VCaP (cell line): ENCODE results near the gene TBC1D4.
"Not testable (repeated sequence)": the region's sequence is repeated elsewhere in the genome, so short reads cannot be mapped to it uniquely, and the experiment has no call there.

ENCODE experiments used
- H3K27ac ChIP-seq: fragments of 450-650 bp; 2 replicates; pipeline ENCODE4 v1.5.1; 2017
- CTCF ChIP-seq: fragments of 450-650 bp; conservative IDR thresholded peaks from 2 replicates; pipeline ENCODE4 v1.5.1; 2017; ENCODE audit warnings: mild to moderate bottlenecking, moderate library complexity

Gene TBC1D4

DNA sequence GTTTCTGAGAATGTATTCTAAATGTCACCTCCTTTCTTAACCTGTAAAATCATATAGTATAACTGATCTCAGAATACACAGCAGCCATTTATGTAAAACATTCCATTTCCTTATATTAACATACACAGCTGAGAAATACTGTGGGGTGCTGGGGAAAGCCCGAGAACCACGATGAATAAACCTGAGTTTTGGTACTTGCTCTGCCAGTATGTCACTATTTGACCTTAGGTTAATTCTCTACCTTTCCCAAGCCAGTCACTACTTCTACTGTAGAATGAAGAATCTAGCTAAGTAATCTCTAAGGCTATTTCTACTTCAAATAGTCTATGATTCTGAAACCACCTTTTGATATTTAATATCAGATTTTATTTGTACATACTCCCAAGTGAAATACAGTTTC, 173.7 kb downstream of the TBC1D4 start:
- H3K27ac ChIP-seq: no peak overlapping the region
- TF ChIP-seq CTCF: no peak

DNA sequence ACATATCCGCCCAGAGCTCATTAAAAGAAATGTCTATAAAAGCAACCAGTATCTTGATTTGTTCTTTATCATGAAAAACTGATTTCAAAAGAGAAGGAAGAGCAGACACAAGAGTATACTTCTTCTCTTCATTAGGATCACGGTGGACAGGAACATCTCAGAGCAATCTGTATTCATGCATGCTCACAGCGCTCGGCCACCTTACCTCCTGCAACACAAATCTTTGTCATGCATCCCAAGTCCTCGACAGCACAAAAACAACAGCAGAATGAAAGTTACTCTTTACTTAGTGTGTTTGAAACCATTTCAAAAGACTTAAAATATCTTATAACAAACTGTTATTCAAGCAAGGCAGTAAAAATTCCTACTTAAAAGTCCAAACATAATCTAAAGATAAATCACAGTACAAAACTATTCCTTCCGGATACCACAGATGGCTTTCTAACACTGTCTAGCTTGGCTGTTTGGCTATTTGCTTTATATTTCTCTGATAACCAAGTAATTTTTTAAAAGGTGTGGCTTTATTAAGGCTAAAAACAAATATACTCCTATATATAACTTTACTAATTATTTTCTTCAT, 174.5 kb downstream of the TBC1D4 start:
- TF ChIP-seq CTCF: no peak
- no peak overlapping the region for H3K27ac ChIP-seq

DNA sequence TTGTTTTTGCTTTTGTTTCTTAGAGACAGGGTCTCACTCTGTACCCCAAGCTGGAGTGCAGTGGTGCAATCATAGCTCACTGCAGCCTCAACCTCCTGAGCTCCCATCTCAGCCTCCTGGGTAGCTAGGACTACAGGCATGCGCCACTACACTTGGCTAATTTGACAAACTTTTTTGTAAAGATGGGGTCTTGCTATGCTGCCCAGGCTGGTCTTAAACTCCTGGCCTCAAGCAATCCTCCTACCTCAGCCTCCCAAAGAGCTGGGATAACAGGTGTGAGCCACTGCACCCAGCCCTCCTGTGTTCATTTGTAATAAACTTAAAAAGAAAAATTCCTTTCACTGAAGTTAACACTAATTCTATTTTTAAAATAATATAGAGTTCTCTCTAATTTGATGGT, 175.0 kb downstream of the TBC1D4 start:
- not testable (repeated sequence) for H3K27ac ChIP-seq

GRCh38 chr13:75305059-75305458, 176.9 kb downstream of the TBC1D4 start:
- H3K27ac ChIP-seq: no peak overlapping the region
- TF ChIP-seq CTCF: no peak

GRCh38 chr13:75303263-75303662, 178.7 kb downstream of the TBC1D4 start:
- no peak for TF ChIP-seq CTCF
- H3K27ac ChIP-seq: no peak overlapping the region

DNA sequence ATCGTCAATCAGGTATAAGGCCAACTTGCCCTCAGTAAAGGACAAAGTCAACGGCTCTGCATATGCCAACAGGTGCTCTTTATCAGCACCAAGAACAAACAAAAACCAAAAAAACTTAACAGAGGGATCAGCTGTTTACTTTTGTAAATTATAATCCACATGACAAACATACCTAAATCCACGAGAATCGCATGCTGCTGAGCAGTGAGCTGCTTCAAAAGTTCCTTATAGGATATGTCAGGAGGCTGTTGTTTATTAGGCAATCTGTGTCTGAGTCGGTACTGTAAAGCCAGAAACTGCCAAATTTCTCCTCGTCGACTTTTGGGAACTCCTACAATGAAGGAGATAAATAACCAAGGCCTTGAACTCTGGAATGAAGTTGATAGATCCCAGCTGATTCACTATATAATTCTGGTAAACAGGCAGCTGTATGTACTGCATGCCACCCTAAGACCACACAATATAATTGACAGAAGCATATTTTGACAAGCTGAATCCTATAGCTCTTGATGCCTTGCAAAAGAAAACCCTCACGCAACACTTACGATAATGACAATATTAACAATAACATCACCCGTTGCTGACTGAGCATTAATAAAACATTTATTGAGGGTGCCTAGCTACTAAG, 179.8 kb downstream of the TBC1D4 start:
- H3K27ac ChIP-seq: peak overlapping the region; percentile 24; the same call in 1 of the 2 replicates
- no peak for TF ChIP-seq CTCF

GRCh38 chr13:75299913-75300862, 181.8 kb downstream of the TBC1D4 start:
- H3K27ac ChIP-seq: no peak overlapping the region
- TF ChIP-seq CTCF: no peak
